H1 (cell line): Measurements from ENCODE around the gene CYP4B1. TPM values are rescaled to one million over a fixed set of nuclear protein-coding genes. Genes with fewer than 3 reads are reported as not detected.

ENCODE experiments used
- CTCF ChIA-PET: fragments of 300-600 bp; sonication (Branson Sonifier 250); formaldehyde crosslinking; loops from one replicate; lab custom pipeline; 2021; ENCODE audit not compliant: partially characterized antibody; lab: Charles Lee
- POLR2A ChIA-PET: fragments of 300-600 bp; sonication (Branson Sonifier 250); formaldehyde crosslinking; loops from one replicate; lab custom pipeline; 2021; ENCODE audit warnings: inconsistent platforms; ENCODE audit not compliant: partially characterized antibody; lab: Charles Lee
- DNase-seq, 2 experiments: peaks; one replicate each; pipeline versions ENCODE4 v3.0.0 to v3.0.0-alpha.2; 2010 to 2022; ENCODE audit warnings: low spot score in 2 of 2, low read depth in 1 of 2, mixed read lengths in 1 of 2
- FAIRE-seq: peaks from 2 replicates; lab custom pipeline; 2011; peaks lifted over from hg19 to GRCh38; lab: Jason Lieb, UNC
- H2AFZ ChIP-seq: 2 replicates; pipeline ENCODE4 v1.8.1; 2012; ENCODE audit warnings: low read length, inconsistent platforms
- H2AK5ac ChIP-seq: 2 replicates; pipeline ENCODE4 v1.6.1; 2013; ENCODE audit warnings: low read depth, low read length
- H2BK120ac ChIP-seq: replicated peaks from 2 replicates; pipeline ENCODE3; 2013; ENCODE audit warnings: low read depth, low read length, inconsistent platforms
- H2BK12ac ChIP-seq: 2 replicates; pipeline ENCODE4 v1.6.1; 2013; ENCODE audit warnings: low read depth, low read length
- H2BK15ac ChIP-seq: 2 replicates; pipeline ENCODE4 v1.6.1; 2013; ENCODE audit warnings: low read length
- H2BK20ac ChIP-seq: 2 replicates; pipeline ENCODE4 v1.6.1; 2013; ENCODE audit warnings: low read length
- H2BK5ac ChIP-seq: 2 replicates; pipeline ENCODE4 v1.6.1; 2013; ENCODE audit warnings: low read depth, low read length
- H3K14ac ChIP-seq: 2 replicates; pipeline ENCODE4 v1.6.1; 2013; ENCODE audit warnings: inconsistent platforms; ENCODE audit not compliant: insufficient read length
- H3K18ac ChIP-seq: 2 replicates; pipeline ENCODE4 v1.6.1; 2013; ENCODE audit warnings: low read length; ENCODE audit errors: extremely low read depth
- H3K23ac ChIP-seq: 2 replicates; pipeline ENCODE4 v1.6.1; 2013; ENCODE audit warnings: inconsistent platforms; ENCODE audit not compliant: insufficient read length
- H3K23me2 ChIP-seq: 2 replicates; pipeline ENCODE4 v1.6.1; 2013; ENCODE audit warnings: low read depth, low read length
- H3K27ac ChIP-seq: 2 replicates; pipeline ENCODE4 v1.6.1; 2011; ENCODE audit warnings: low read depth, low read length, inconsistent platforms
- H3K27me3 ChIP-seq, 4 experiments: replicated peaks in 1 of 4; 1 replicate in 1 of 4; 2 replicates in 3 of 4; pipeline versions ENCODE4 v1.6.1 to v1.8.1; 2011 to 2013; ENCODE audit warnings: low read length in 3 of 4, mild to moderate bottlenecking in 3 of 4, inconsistent platforms in 2 of 4, mixed read lengths in 2 of 4, moderate library complexity in 1 of 4; ENCODE audit not compliant: control insufficient read depth in 3 of 4, insufficient read depth in 3 of 4; ENCODE audit errors: extremely low read depth in 1 of 4
- H3K36me3 ChIP-seq, 4 experiments: 2 replicates each; pipeline versions ENCODE4 v1.6.1 to v1.8.1; 2011 to 2013; ENCODE audit warnings: mild to moderate bottlenecking in 4 of 4, low read length in 3 of 4, moderate library complexity in 2 of 4, control low read depth in 1 of 4, inconsistent platforms in 1 of 4; ENCODE audit not compliant: insufficient read depth in 4 of 4, control insufficient read depth in 2 of 4
- H3K4ac ChIP-seq: replicated peaks from 2 replicates; pipeline ENCODE3; 2013; ENCODE audit warnings: low read length, low read depth, mixed read lengths, inconsistent platforms; ENCODE audit not compliant: insufficient read length
- H3K4me1 ChIP-seq, 4 experiments: replicated peaks in 1 of 4; 1 replicate in 1 of 4; 2 replicates in 3 of 4; pipeline versions ENCODE4 v1.6.1 to v1.8.1; 2011 to 2013; ENCODE audit warnings: low read length in 3 of 4, inconsistent platforms in 2 of 4, mixed read lengths in 1 of 4; ENCODE audit not compliant: insufficient read depth in 4 of 4, control insufficient read depth in 3 of 4
- H3K4me2 ChIP-seq, 2 experiments: 2 replicates each; pipeline versions ENCODE4 v1.6.1 to v1.8.1; 2011 to 2013; ENCODE audit warnings: low read depth in 2 of 2, low read length in 2 of 2, control low read depth in 1 of 2, inconsistent platforms in 1 of 2, mild to moderate bottlenecking in 1 of 2; ENCODE audit not compliant: insufficient read depth in 1 of 2
- H3K4me3 ChIP-seq, 4 experiments: fragments of 200-600, 300-600 bp in 1 of 4; sonication (generic), shearing (Covaris generic), sonication (Bioruptor Twin) in 1 of 4; 2 replicates each; pipeline versions ENCODE4 v1.5.1 to v1.8.1; 2011 to 2016; ENCODE audit warnings: low read length in 4 of 4, low read depth in 3 of 4, control low read depth in 2 of 4, inconsistent platforms in 2 of 4, mild to moderate bottlenecking in 2 of 4, mixed read lengths in 1 of 4, moderate library complexity in 1 of 4; ENCODE audit not compliant: insufficient read depth in 2 of 4; ENCODE audit errors: extremely low read depth in 1 of 4
- H3K56ac ChIP-seq: replicated peaks from 2 replicates; pipeline ENCODE3; 2013; ENCODE audit warnings: low read depth, mild to moderate bottlenecking, mixed read lengths, low read length, inconsistent platforms; ENCODE audit not compliant: insufficient read length
- H3K79me1 ChIP-seq: 2 replicates; pipeline ENCODE4 v1.6.1; 2013; ENCODE audit warnings: low read depth, low read length, control low read depth
- H3K79me2 ChIP-seq, 2 experiments: 2 replicates each; pipeline versions ENCODE4 v1.6.1 to v1.8.1; 2012 to 2013; ENCODE audit warnings: low read length in 2 of 2, mild to moderate bottlenecking in 2 of 2, inconsistent platforms in 1 of 2; ENCODE audit not compliant: insufficient read depth in 2 of 2, control insufficient read depth in 1 of 2
- H3K9ac ChIP-seq, 4 experiments: replicated peaks in 1 of 4; 1 replicate in 1 of 4; 2 replicates in 3 of 4; pipeline versions ENCODE4 v1.6.1 to v1.8.1; 2011 to 2013; ENCODE audit warnings: low read depth in 3 of 4, low read length in 3 of 4, control low read depth in 2 of 4, mild to moderate bottlenecking in 2 of 4, moderate library complexity in 2 of 4, inconsistent platforms in 1 of 4; ENCODE audit errors: extremely low read depth in 1 of 4
- H3K9me3 ChIP-seq, 2 experiments: 2 replicates each; pipeline versions ENCODE4 v1.6.1 to v1.8.1; 2012 to 2013; ENCODE audit warnings: mild to moderate bottlenecking in 2 of 2, moderate library complexity in 2 of 2, control low read depth in 1 of 2, inconsistent platforms in 1 of 2, low read depth in 1 of 2, low read length in 1 of 2, mixed read lengths in 1 of 2; ENCODE audit not compliant: insufficient read depth in 2 of 2
- H4K20me1 ChIP-seq, 2 experiments: replicated peaks in 1 of 2; 2 replicates each; pipeline versions ENCODE3 to v1.8.1; 2011 to 2013; ENCODE audit warnings: inconsistent platforms in 2 of 2, low read length in 2 of 2, mild to moderate bottlenecking in 1 of 2; ENCODE audit not compliant: insufficient read depth in 2 of 2, control insufficient read depth in 1 of 2
- H4K5ac ChIP-seq: 2 replicates; pipeline ENCODE4 v1.6.1; 2013; ENCODE audit warnings: low read length, low read depth, mixed read lengths, inconsistent platforms; ENCODE audit not compliant: insufficient read length
- H4K8ac ChIP-seq: 2 replicates; pipeline ENCODE4 v1.8.0; 2013; ENCODE audit warnings: mild to moderate bottlenecking, moderate library complexity, low read length, inconsistent platforms; ENCODE audit not compliant: insufficient read depth; ENCODE audit errors: extremely low read depth
- H4K91ac ChIP-seq: replicated peaks from 2 replicates; pipeline ENCODE3; 2013; ENCODE audit warnings: low read length, mixed read lengths, inconsistent platforms; ENCODE audit not compliant: insufficient read length
- BACH1 ChIP-seq: IDR thresholded peaks from 2 replicates; pipeline ENCODE4 v1.6.1; 2012; ENCODE audit warnings: low read length, improper control_type of control experiment
- CTCF ChIP-seq, 3 experiments: IDR thresholded peaks; 1 replicate in 2 of 3; 2 replicates in 1 of 3; pipeline versions ENCODE4 v1.5.1 to v1.6.1; 2011; ENCODE audit warnings: low read length in 3 of 3, mild to moderate bottlenecking in 3 of 3, inconsistent platforms in 2 of 3, low read depth in 1 of 3, moderate library complexity in 1 of 3; ENCODE audit not compliant: insufficient read depth in 1 of 3; ENCODE audit errors: control extremely low read depth in 1 of 3
- EGR1 ChIP-seq: IDR thresholded peaks from 2 replicates; pipeline ENCODE4 v1.6.1; 2011; ENCODE audit warnings: low read depth, low read length, borderline replicate concordance
- GABPA ChIP-seq: IDR thresholded peaks from 2 replicates; pipeline ENCODE4 v1.6.1; 2011; ENCODE audit warnings: mild to moderate bottlenecking, low read length, moderate library complexity, borderline replicate concordance; ENCODE audit not compliant: insufficient read depth
- GTF2F1 ChIP-seq: IDR thresholded peaks from 2 replicates; pipeline ENCODE4 v1.6.1; 2012; ENCODE audit warnings: low read depth, low read length, improper control_type of control experiment, borderline replicate concordance
- RNF2 ChIP-seq: fragments of 200-900, 300-1000 bp; sonication (generic); IDR thresholded peaks from 2 replicates; pipeline ENCODE4 v1.7.1; 2016; ENCODE audit warnings: borderline replicate concordance, low read depth, mild to moderate bottlenecking, antibody characterized with exemption, low read length; ENCODE audit not compliant: poor library complexity, severe bottlenecking; ENCODE audit errors: missing control alignments
- WGBS, 2 experiments: shearing (Covaris generic) in 1 of 2; methylation state at CpG; one replicate each; pipeline versions ENCODE4 v1.1.6 to v1.1.7; 2013 to 2015; ENCODE audit warnings: low lambda C conversion rate in 2 of 2, mixed read lengths in 2 of 2, inconsistent platforms in 1 of 2, low coverage in 1 of 2, missing lambda C conversion rate in 1 of 2; ENCODE audit not compliant: insufficient replicate concordance in 2 of 2, insufficient coverage in 1 of 2, insufficient read length in 1 of 2; ENCODE audit errors: extremely low coverage in 1 of 2, missing lambda C conversion rate in 1 of 2; 5-methylcytosine and 5-hydroxymethylcytosine counted together
- polyA plus RNA-seq, 7 experiments: library from polyadenylated mRNA; depleted of rRNA in 3 of 7; stranded (reverse) in 5 of 7; unstranded in 2 of 7; fragments of >200 nt in 5 of 7; fragments of 200-250 nt in 2 of 7; gene quantifications; 1 replicate in 5 of 7; 2 replicates in 1 of 7; 4 replicates in 1 of 7; pipeline versions ENCODE4 v1.2.1 to v1.2.3, GENCODE V29; 2011 to 2013; ENCODE audit warnings: missing spikeins in 2 of 7, mixed read lengths in 2 of 7
- total RNA-seq: library from RNA; stranded (reverse); fragmentation: NEBNext Ultra II Directional; extraction: Animal tissue kit (Norgen Biotek cat#: 25700); gene quantifications from 2 replicates; pipeline ENCODE4 v1.2.1, GENCODE V29; 2021

Gene CYP4B1
- total and polyA plus RNA-seq, 2 of the 8 experiments (the other 6 are each of a cell fraction or from before 2014, with no cell fraction given) = 0.23 TPM; not detected in 1

GRCh38 chr1:46804926-46805325 is 6.1 kb downstream of the CYP4B1 start:
- H3K9ac ChIP-seq = no peak overlapping the region
- no peaks in the 10 kb centered on the region for H4K20me1 ChIP-seq
- no peak for FAIRE-seq
- TF ChIP-seq GABPA (no peak), GTF2F1 (no peak), EGR1 (no peak), CTCF (IDR thresholded peaks at IDR 0.05; ENCODE audit: control extremely low read depth in 1 of 3, insufficient read depth in 1 of 3, low read depth in 1 of 3, low read length in 3 of 3) (no peak), BACH1 (no peak), RNF2 (no peak)

More at GRCh38 chr1:46804926-46805325, 6.1 kb downstream of the CYP4B1 start:
- Histone ChIP-seq H3K4me3 (no peak overlapping the region), H3K4me2 (no peak overlapping the region), H3K18ac (no peak overlapping the region), H4K5ac (no peak overlapping the region), H2AFZ (no peak overlapping the region), H2BK20ac (no peak overlapping the region), H3K27ac (no peak overlapping the region), H2BK120ac (no peak overlapping the region), H3K9me3 (no peaks in the 10 kb centered on the region), H3K79me1 (no peaks in the 10 kb centered on the region), H3K27me3 (no peaks in the 10 kb centered on the region; a peak in 1 of 7 replicates), H3K23me2 (no peaks in the 10 kb centered on the region), H3K14ac (no peak overlapping the region), H2AK5ac (no peak overlapping the region), H3K79me2 (no peaks in the 10 kb centered on the region), H2BK5ac (no peak overlapping the region), H2BK12ac (no peak overlapping the region), H3K56ac (no peak overlapping the region), H4K8ac (no peak overlapping the region), H3K4me1 (no peaks in the 10 kb centered on the region), H3K36me3 (no peaks in the 10 kb centered on the region), H2BK15ac (no peak overlapping the region), H3K23ac (no peak overlapping the region), H3K4ac (no peak overlapping the region), H4K91ac (no peak overlapping the region)
- ChIA-PET CTCF (interaction anchor here (0.9 kb wide), 1 partner anchor 343 kb away, joined by 4 read pairs; no protein-coding TSS in a partner anchor), POLR2A (no interaction called here)
- 100% methylated on average over 1 of the region's 1 CpG; no CpG with 5 or more reads in 1 of the 2 experiments for WGBS, 2 experiments
- no peak for DNase-seq
